ENCODE measurements around the gene OR6C70.
"Not testable (repeated sequence)": the region's sequence is repeated elsewhere in the genome, so short reads cannot be mapped to it uniquely, and the experiment has no call there.

Gene OR6C70

DNA sequence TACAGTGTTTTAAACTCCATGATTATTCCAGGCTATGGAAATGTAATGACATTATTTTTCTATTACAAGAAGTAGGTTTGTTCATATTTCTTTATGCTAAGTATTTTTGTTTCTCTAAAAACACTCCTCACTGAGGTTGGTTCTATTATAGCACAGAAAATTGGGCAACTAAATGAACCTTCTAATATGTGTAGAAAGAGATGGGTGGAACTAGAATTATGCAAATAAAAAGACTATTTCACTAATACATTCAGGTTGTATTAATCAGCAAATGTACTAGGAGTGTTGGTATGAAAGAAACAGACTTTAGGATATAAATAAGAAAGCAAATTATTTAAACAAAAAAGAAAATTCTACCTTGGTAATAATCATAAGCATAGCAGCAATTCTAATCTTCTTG lies 21.1 kb downstream of the OR6C70 start:
- no peak overlapping the region for H3K4me3 ChIP-seq (ENCODE audit: control insufficient read depth, low read depth, low read length)
- TF ChIP-seq, protein P1, sequence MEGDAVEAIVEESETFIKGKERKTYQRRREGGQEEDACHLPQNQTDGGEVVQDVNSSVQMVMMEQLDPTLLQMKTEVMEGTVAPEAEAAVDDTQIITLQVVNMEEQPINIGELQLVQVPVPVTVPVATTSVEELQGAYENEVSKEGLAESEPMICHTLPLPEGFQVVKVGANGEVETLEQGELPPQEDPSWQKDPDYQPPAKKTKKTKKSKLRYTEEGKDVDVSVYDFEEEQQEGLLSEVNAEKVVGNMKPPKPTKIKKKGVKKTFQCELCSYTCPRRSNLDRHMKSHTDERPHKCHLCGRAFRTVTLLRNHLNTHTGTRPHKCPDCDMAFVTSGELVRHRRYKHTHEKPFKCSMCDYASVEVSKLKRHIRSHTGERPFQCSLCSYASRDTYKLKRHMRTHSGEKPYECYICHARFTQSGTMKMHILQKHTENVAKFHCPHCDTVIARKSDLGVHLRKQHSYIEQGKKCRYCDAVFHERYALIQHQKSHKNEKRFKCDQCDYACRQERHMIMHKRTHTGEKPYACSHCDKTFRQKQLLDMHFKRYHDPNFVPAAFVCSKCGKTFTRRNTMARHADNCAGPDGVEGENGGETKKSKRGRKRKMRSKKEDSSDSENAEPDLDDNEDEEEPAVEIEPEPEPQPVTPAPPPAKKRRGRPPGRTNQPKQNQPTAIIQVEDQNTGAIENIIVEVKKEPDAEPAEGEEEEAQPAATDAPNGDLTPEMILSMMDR (IDR thresholded peaks at IDR 0.05; ENCODE audit: control insufficient read depth, insufficient read depth, low read depth, low read length, missing control alignments): no peak
- no peak for DNase-seq (ENCODE audit: low read depth)

DNA sequence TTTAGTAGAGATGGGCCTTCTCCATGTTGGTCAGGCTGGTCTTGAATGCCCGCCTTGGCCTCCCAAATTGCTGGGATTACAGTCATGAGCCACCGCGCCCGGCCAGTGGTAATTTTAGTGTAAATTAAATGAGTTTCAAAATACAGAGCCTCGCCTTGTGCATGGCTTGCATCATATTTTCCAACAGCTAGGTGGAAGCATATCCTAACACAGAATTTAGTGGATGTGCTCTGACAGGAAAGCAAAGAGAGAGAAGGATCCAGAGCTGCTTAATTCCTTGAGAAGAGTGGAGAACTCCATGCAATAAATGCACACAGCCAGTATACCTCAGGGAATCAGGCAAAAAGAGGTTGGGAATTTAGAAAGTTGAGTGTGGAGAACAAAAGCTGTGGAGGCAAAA lies 23.6 kb downstream of the OR6C70 start:
- DNase-seq (ENCODE audit: low read depth): no peak
- TF ChIP-seq, protein P1 (IDR thresholded peaks at IDR 0.05; ENCODE audit: control insufficient read depth, insufficient read depth, low read depth, low read length, missing control alignments): no peak
- no peak overlapping the region for H3K4me3 ChIP-seq (ENCODE audit: control insufficient read depth, low read depth, low read length)

DNA sequence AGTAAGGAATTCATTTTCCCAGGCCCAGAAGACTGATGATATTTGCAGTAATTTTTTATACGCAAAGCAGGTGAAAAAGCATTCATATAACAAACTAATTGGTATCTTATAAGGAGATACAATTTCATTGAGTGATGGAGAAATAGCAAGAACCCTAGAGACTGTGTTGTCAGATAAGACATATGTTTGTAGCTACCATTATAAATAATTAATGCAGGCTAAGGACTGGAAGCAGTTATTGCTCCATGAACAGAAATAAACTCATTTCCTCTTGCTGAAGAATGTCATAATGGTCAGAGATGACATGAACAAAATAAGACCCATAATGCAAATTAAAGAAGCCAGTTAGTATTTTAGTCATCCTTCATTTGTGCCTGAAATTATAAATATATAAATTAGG lies 24.6 kb downstream of the OR6C70 start:
- H3K4me3 ChIP-seq (ENCODE audit: control insufficient read depth, low read depth, low read length): no peak overlapping the region
- TF ChIP-seq, protein P1 (IDR thresholded peaks at IDR 0.05; ENCODE audit: control insufficient read depth, insufficient read depth, low read depth, low read length, missing control alignments): no peak
- DNase-seq (ENCODE audit: low read depth): no peak

DNA sequence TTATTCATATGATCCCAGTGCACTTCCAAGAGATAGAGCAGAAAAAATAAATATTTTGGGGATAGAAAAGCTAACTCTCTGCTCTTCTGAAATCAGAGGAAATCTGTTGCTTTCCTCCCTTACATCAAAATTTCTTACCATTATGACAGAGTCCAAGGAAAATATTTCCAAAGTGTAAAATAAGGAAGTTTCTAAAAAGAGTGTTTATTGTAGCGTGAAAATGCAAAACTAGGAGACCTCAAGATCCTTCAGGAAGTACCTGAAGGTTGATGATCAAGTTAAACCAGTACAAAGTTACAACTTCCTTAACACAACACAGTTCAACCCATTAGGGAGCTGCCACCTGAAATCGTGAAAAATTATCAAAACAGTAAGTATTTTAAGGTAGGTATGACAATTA lies 26.2 kb downstream of the OR6C70 start, which contains the start of gene OR6C2:
Gene OR6C2, plus strand, starts transcription at position 301 of the 400 bp plus-strand sequence. CDS start 8,138 bp downstream, outside the sequence.
- TF ChIP-seq, protein P1 (IDR thresholded peaks at IDR 0.05; ENCODE audit: control insufficient read depth, insufficient read depth, low read depth, low read length, missing control alignments): no peak
- no peak within 1 kb of the TSS for H3K4me3 ChIP-seq (ENCODE audit: control insufficient read depth, low read depth, low read length)
- DNase-seq (ENCODE audit: low read depth): no peak

DNA sequence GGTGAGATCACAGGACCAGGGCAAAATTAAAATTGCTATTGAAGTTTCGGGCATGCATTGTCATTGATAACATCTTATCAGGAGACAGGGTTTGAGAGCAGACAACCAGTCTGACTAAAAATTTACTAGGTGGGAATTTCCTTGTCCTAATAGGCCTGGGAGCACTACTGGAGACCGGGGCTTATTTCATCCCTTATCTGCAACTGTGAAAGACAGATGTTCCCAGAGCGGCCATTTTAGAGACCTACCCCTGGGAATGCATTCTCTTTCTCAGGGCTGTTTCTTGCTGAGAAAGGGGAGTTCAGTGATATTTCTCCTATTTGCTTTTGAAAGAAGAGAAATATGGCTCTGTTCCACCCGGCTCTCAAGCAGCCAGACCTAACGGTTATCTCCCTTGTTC lies 28.7 kb downstream of the OR6C70 start:
- not testable (repeated sequence) for H3K4me3 ChIP-seq (ENCODE audit: control insufficient read depth, low read depth, low read length); DNase-seq (ENCODE audit: low read depth)

DNA sequence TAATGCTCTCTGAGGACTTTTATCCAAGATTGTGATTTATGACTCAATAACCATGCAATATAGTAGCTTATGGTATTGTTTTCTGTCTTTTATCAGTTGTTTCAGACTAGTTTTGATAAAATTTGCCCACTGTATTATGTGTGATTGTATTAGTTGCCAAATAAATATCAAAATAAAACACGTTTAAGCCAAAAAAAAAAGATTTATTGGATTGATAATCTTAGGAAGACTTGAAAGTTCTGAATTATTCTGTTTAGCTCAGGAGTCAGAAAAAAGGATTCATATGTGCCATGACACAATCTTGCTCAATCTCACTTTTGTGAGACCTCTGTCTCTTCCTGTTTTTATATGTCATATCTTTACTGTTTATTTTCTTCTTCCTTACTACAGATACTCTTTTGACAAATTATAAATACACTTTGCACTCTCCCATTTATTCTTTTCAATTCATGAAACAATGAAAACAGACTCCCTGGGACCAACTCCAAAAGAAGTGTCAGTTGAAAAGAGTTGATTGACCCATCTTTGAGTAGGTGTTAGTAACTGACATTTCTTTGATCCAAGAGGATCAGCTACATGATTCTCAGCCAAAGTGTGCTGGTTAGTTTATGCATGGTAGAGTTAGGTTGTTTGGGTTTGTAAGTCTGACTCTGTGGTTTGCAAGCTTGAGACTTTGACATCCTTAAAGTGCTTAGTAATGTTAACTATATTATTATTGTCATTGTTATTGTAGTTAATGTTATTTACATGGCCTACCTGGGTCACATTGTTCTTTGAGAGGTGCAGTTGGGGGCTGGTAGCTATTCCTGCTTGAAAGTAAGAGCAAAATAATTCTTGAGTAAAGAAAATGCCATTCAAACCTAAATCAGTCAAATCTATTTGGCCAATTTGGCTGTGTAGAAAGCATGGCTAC lies 41.4 kb downstream of the OR6C70 start:
- TF ChIP-seq, protein P1 (IDR thresholded peaks at IDR 0.05; ENCODE audit: control insufficient read depth, insufficient read depth, low read depth, low read length, missing control alignments): no peak
- H3K4me3 ChIP-seq (ENCODE audit: control insufficient read depth, low read depth, low read length): no peak overlapping the region
- no peak for DNase-seq (ENCODE audit: low read depth)

DNA sequence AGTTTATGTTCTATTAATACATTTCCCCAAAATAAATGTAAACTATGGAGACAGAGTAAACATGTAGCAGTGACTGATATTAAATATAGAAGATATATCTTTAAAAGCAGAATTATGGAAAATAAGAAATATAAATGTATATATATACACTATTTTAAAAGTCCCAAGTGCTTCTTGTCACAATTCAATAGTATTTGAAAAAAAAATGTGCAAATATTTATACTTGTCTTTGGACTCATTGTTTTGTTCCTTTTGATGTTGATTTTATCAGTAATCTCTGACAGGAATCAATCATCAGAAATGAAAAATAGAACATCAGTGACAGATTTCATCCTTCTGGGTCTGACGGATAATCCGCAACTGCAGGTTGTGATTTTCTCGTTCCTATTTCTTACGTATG lies 44.0 kb downstream of the OR6C70 start, which contains the start of gene OR6C76:
Gene OR6C76, plus strand, starts transcription at position 301 of the 400 bp plus-strand sequence. Its CDS starts 0 bp downstream, at position 301.
- TF ChIP-seq, protein P1 (IDR thresholded peaks at IDR 0.05; ENCODE audit: control insufficient read depth, insufficient read depth, low read depth, low read length, missing control alignments): no peak
- DNase-seq (ENCODE audit: low read depth): no peak
- H3K4me3 ChIP-seq (ENCODE audit: control insufficient read depth, low read depth, low read length): no peak within 1 kb of the TSS
